HG02852 (cell line): ENCODE data around the gene QRICH2.
"Not testable (repeated sequence)": the region's sequence is repeated elsewhere in the genome, so short reads cannot be mapped to it uniquely, and the experiment has no call there.

Experiments used
- ATAC-seq: cut with Tn5 transposase; IDR thresholded peaks from one replicate; pipeline ENCODE4 v1.9.1; 2021; ENCODE audit warnings: mild to moderate bottlenecking, moderate library complexity; ENCODE audit not compliant: unreplicated experiment

QRICH2 gene

DNA sequence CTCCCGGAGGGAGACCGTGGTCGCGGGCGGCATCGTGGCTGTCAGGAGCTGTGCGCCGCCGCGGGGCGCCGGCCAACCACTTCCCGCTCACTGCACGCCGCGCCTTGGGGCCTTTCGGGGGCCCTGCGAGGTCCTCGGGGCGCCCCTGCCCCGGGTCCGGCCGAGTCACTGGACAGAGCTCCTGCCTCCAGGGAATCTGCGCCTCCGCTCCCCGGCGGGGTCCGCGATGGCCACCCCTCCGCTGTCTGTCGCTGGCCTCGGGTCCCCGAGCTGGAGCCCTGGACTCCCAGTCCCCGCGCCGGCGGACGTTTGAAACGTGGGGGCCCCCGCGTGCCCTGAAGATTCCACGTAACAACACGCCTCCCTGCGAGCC is at the start of gene QRICH2:
QRICH2 (minus strand) TSS at position 311 of the 373 bp plus-strand sequence; CDS start at position 33, 278 bp downstream.
- no peak for ATAC-seq

GRCh38 chr17:76357597-76358158 is 49.6 kb upstream of the QRICH2 start:
- no peak for ATAC-seq

GRCh38 chr17:76356803-76357456 is 48.9 kb upstream of the QRICH2 start:
- no peak for ATAC-seq

GRCh38 chr17:76354747-76355310 is 46.8 kb upstream of the QRICH2 start:
- no peak for ATAC-seq

GRCh38 chr17:76354317-76354729 is 46.2 kb upstream of the QRICH2 start:
- ATAC-seq, result no peak

DNA sequence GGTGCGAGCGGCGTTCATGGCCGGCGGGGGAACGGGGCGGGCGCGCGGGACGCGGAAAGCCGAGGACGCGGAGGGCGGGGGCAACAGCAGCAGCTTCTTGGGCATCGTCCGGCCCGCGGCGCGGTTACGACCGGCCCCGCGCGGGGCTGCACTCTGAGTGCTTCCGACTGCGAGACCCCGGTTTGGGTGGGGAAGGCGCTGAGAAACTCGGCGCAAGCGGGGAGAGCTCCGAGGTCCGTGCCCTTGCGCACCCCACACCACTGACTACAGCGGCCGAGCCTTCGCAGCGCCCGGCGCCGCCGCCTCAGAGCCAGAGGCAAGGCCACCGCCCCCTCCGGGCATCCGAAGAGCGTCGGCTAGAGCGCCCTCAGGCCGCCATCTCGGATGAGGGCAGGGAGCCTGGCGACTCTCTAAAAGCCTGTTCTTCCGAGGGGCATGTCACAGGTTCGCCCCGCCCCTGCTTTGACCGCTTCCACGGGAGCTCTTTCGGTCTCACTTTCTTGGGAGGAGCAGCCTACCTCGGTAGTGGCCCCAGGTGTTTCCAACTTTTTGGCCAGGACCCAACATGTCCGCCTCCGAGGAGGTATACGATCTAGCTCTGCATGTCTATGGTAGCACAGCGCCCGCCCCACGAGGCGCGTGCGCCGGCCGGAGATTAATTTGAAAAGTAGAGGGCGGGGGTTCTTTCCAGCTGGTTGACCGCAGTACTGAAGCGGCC is 45.7 kb upstream of the QRICH2 start, which contains the start of gene PRPSAP1:
PRPSAP1 (minus strand) TSS at position 318 of the 718 bp plus-strand sequence; CDS start at position 105, 213 bp downstream.
- ATAC-seq, result peak; percentile 85

- peak; percentile 13 for ATAC-seq
Measured at GRCh38 chr17:76353004-76353598, 45.0 kb upstream of the QRICH2 start.

DNA sequence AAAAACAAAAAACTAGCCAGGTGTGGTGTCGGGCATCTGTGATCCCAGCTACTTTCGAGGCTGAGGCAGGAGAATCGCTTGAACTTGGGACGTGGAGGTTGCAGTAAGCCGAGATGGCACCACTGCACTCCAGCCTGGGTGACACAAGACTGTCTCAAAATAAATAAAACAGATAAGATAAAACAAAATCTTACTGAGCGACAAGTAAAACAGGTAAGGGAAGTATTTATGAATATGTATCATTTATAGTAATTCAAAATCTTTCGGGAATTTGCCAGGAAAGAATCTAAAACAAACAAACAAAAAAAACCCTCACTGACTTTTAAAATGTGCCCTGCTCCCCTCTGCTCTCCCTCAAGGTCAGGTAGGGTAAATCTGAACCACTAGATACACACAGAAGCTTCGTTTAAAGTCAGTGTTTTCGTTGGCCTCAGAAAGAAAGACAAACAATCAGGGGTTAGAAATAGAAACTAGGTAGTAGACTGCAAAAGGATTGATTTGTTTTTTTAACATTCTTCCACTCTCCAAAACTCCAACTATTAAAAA is 43.5 kb upstream of the QRICH2 start:
- no peak for ATAC-seq

GRCh38 chr17:76350463-76350862 is 42.4 kb upstream of the QRICH2 start:
- ATAC-seq, result no peak

DNA sequence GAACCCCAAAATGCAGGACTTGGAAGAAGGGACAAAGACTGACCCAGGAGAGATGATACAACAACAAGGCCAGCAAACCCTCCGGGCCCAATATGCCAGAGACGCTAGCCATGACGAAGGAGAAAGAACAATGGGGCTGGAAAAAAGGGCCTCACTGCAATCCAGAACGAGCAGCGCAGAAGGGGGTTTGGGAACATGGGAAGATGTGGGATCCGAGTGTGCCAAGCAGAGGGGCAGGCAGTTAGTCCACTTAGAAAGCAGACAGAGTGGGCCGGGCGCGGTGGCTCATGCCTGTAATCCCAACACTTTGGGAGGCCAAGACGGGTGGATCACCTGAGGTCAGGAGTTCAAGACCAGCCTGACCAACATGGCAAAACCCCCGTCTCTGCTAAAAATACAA is 38.9 kb upstream of the QRICH2 start:
- ATAC-seq, result not testable (repeated sequence)

GRCh38 chr17:76345377-76345974 is 37.4 kb upstream of the QRICH2 start:
- ATAC-seq, result no peak

GRCh38 chr17:76343106-76343505 is 35.0 kb upstream of the QRICH2 start:
- ATAC-seq, result no peak

DNA sequence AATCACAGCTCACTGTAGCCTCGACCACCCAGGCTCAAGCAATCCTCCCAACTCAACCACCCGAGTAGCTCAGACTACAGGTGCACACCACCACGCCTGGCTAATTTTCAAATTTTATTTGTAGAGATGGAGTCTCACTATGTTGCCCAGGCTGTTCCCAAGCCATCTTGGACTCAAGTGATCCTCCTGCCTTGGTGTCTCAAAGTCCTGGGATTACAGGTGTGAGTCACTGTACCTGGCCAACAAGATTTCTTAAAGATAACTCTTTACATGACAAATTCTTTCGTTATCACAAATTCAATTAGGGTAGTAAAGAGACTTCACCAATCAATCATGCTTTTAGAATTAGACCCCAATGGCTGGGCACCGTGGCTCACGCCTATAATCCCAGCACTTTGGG is 33.2 kb upstream of the QRICH2 start:
- no peak for ATAC-seq

DNA sequence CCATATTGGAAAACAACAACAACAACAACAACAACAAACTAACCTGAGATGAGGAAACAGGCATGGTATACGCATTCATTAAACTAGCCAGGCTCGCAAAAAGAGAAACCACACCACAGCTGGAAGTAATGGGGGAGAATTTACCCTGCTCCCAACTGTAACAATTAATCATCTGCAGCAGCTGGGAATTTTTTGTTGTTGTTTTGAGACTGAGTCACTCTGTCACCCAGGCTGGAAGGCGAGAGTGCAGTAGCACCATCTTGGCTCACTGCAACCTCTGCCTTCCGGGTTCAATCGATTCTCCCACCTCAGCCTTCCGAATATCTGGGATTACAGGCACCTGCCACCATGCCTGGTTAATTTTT is 29.3 kb upstream of the QRICH2 start:
- no peak for ATAC-seq

DNA sequence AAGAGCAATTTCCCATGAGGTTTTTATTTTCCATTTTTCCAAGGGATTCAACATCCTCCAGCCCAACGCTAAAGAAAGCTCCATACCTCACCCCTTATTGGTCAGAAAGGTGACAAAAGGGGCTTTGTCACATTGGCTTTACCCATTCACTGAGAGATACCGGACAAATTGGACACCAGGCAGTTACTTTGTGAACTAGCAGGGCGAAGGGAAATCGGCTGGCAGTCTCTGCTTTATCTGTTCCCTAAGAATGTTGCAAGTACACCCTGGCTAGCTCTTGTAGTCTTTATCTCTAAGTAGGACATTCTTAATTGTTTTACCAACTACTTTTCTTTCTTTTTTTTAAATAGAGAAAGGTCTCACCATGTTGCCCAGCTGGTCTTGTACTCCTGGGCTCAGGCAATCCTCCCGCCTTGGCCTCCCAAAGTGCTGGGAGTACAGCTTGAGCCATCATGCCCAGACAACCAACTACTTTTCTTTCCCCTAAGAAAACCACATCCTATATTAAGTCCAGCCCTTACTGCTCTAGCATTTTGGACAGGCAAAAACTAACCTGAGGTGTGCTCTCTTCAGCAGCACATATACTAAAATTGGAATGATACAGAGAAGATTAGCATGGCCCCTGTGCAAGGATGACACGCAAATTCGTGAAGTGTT is 28.8 kb upstream of the QRICH2 start:
- ATAC-seq, result no peak

DNA sequence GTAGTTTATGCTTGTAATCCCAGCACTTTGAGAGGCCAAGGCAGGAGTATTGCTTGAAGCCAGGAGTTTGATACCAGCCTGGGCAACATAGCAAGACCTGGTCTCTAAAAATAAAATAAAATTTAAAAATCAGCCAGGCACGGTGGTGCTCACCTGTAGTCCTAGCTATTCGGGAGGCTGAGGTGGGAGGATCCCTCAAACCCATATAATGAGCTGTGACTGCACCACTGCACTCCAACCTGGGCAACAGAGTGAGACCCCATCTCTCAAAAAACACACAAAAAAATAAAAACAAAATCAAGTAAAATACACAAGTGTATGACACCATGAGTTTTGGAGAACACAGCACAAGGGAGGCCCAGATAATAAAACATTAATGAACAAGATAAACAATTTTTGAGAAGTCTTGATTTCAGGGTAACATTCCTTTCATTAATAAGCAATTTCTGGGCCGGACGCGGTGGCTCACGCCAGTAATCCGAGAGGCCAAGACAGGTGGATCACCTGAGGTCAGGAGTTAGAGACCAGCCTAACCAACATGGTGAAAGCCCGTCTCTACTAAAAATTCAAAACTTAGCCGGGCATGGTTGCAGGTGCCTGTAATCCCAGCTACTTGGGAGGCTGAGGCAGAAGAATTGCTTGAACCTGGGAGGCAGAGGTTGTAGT is 27.8 kb upstream of the QRICH2 start:
- no peak for ATAC-seq

DNA sequence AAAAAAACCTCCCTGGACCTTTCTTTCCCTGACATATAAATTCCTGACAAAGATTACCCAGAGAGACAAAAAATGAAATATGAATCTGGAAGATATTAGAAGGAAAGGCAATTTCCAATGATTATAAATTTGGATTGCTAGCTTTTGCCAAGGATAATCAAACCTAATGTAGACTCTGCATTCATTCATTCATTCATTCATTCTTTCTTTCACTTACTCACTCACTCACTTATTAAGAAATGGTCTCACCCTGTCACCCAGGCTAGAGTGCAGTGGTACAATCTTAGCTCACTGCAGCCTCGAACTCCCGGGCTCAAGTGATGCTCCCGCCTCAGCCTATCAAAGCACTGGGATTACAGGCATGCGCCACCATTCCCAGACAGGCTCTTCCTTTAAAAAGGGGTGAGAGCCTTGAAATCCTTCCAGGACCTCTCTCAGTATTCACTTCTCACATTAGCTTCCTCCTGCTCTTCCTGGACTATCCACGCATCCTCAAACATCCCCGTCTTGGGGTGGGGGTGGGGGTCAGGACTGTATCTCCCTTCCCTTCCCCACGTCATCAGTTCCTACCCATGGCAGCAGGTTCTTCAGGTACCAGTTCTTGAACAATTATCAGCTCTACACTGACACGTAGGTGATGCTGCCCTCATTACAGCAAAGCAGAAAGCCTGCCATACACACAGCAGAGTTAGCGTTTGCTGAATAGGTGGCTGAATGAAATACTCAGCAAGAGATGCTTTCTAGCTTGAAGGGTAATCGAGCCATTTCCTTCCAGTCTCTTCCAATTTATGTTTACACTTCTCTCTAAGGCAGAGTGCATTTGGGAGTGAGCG is 25.8 kb upstream of the QRICH2 start:
- ATAC-seq, result no peak

- no peak for ATAC-seq
Measured at GRCh38 chr17:76331083-76331482, 23.0 kb upstream of the QRICH2 start.

DNA sequence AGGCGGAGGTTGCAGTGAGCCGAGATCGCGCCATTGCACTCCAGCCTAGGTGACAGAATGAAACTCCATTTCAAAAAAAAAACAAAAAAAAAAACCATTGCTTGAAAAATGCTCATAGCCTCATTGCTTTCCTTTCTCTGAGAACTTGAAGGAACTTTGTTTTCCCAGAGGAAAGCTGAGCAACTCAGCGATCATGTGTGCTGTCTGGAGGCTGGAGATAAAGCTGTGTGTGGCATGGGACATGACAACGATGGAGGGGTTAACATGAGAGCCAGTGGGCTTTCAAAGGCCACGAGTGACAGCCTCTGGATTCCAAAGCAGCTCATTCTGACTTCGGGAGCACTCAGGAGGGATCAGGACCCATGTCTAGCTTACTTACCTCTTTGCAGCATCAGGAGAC is 21.6 kb upstream of the QRICH2 start:
- no peak for ATAC-seq
